ENCODE data around the gene LMBRD1. TPM values are rescaled to one million over a fixed set of nuclear protein-coding genes. Genes with fewer than 3 reads are reported as not detected.
"Not testable (repeated sequence)": the region's sequence is repeated elsewhere in the genome, so short reads cannot be mapped to it uniquely, and the experiment has no call there.

The LMBRD1 gene
- polyA plus RNA-seq, 1 donor (not counting 4 experiments of a cell fraction or from before 2014, with no cell fraction given): 30.1 TPM

DNA sequence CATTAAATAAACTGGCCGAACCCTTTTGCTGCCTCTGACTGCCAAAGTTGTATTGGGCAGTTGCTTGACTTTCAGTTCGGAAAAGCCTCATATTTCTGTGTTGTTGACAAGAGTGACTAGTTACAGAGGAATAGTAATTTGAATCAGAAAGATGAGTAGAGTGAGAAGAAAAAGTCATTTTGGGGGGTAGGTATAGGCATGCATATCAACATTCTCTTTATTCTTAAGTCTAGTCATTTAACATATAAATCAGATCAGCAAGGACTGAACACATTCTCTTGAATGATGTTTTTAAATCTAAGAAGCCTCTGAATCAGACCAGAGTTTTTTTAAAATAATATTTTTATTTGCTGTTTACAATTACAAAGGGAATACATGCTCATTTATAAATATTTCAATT, 4.9 kb upstream of the LMBRD1 start:
- H3K27me3 ChIP-seq (ENCODE audit: control insufficient read depth, extremely low read depth, insufficient read depth, low read length): no peaks in the 10 kb centered on the region
- H4K20me1 ChIP-seq (ENCODE audit: control insufficient read depth, extremely low read depth, insufficient read depth, low read length): no peaks in the 10 kb centered on the region
- H3K9ac ChIP-seq (ENCODE audit: control insufficient read depth, extremely low read depth, insufficient read depth, low read length): no peak overlapping the region
- H3K4me1 ChIP-seq (ENCODE audit: control insufficient read depth, extremely low read depth, insufficient read depth, low read length): peaks cover 4% of the 10 kb centered on the region
- no peaks in the 10 kb centered on the region for H3K9me1 ChIP-seq (ENCODE audit: control insufficient read depth, extremely low read depth, insufficient read depth, low read length)
- no peak overlapping the region for H3K4me2 ChIP-seq (ENCODE audit: control insufficient read depth, extremely low read depth, insufficient read depth, low read depth, low read length)
- H3K9me3 ChIP-seq (ENCODE audit: control insufficient read depth, low read depth, low read length): no peaks in the 10 kb centered on the region
- DNase-seq (ENCODE audit: low read depth, low spot score) (no peak), FAIRE-seq (no peak)
- H3K4me3 ChIP-seq (ENCODE audit: control insufficient read depth in 2 of 3, extremely low read depth in 1 of 3, insufficient read depth in 2 of 3, low read depth in 1 of 3, low read length in 3 of 3): no peak overlapping the region
- dilution Hi-C loops (cut with MboI; ENCODE audit: extremely low pct_ligation_motif_present, low sequenced_read_pairs): no loop called here
- H3K27ac ChIP-seq (ENCODE audit: control insufficient read depth, insufficient read depth, low read length): no peak overlapping the region
- H2AFZ ChIP-seq (ENCODE audit: control insufficient read depth, low read length): no peak overlapping the region
- TF ChIP-seq, protein P1, sequence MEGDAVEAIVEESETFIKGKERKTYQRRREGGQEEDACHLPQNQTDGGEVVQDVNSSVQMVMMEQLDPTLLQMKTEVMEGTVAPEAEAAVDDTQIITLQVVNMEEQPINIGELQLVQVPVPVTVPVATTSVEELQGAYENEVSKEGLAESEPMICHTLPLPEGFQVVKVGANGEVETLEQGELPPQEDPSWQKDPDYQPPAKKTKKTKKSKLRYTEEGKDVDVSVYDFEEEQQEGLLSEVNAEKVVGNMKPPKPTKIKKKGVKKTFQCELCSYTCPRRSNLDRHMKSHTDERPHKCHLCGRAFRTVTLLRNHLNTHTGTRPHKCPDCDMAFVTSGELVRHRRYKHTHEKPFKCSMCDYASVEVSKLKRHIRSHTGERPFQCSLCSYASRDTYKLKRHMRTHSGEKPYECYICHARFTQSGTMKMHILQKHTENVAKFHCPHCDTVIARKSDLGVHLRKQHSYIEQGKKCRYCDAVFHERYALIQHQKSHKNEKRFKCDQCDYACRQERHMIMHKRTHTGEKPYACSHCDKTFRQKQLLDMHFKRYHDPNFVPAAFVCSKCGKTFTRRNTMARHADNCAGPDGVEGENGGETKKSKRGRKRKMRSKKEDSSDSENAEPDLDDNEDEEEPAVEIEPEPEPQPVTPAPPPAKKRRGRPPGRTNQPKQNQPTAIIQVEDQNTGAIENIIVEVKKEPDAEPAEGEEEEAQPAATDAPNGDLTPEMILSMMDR (optimal IDR thresholded peaks at IDR 0.05 in 1 of 3, IDR thresholded peaks at IDR 0.05 in 1 of 3, conservative IDR thresholded peaks at IDR 0.05 in 1 of 3; ENCODE audit: extremely low read depth in 1 of 3, insufficient read depth in 2 of 3, low read length in 3 of 3): no peak
- TF ChIP-seq EZH2 (IDR thresholded peaks at IDR 0.05; ENCODE audit: low read length): no peak
- H3K79me2 ChIP-seq (ENCODE audit: control insufficient read depth, insufficient read depth, low read length): no peaks in the 10 kb centered on the region
- no peaks in the 10 kb centered on the region for H3K36me3 ChIP-seq (ENCODE audit: control insufficient read depth in 2 of 2, extremely low read depth in 1 of 2, insufficient read depth in 2 of 2, low read length in 2 of 2)

DNA sequence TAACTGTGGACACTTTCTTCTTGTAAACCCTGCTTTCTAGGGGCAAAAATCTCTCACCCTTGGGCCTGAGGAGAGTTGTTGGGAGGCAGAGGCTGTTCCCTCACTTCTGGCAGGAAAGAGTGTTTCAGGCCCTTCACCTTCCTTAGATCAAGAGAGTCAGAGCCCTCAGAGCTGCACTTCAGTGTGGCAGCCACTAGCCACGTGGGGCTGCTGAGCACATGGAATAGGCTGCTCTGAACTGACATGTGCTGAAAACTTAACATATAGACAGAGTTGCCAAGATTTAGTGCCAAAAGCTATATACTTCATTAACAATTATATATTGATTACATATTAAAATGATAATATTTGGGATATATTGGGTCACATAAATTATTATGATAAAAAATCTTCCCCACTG, 4.4 kb upstream of the LMBRD1 start:
- Histone ChIP-seq H4K20me1 (ENCODE audit: control insufficient read depth, extremely low read depth, insufficient read depth, low read length) (no peaks in the 10 kb centered on the region), H3K9me3 (ENCODE audit: control insufficient read depth, low read depth, low read length) (no peaks in the 10 kb centered on the region), H3K27ac (ENCODE audit: control insufficient read depth, insufficient read depth, low read length) (no peak overlapping the region), H3K79me2 (ENCODE audit: control insufficient read depth, insufficient read depth, low read length) (no peaks in the 10 kb centered on the region), H2AFZ (ENCODE audit: control insufficient read depth, low read length) (no peak overlapping the region), H3K36me3 (ENCODE audit: control insufficient read depth in 2 of 2, extremely low read depth in 1 of 2, insufficient read depth in 2 of 2, low read length in 2 of 2) (no peaks in the 10 kb centered on the region), H3K4me1 (ENCODE audit: control insufficient read depth, extremely low read depth, insufficient read depth, low read length) (peaks cover 4% of the 10 kb centered on the region), H3K9ac (ENCODE audit: control insufficient read depth, extremely low read depth, insufficient read depth, low read length) (no peak overlapping the region), H3K9me1 (ENCODE audit: control insufficient read depth, extremely low read depth, insufficient read depth, low read length) (no peaks in the 10 kb centered on the region), H3K4me3 (ENCODE audit: control insufficient read depth in 2 of 3, extremely low read depth in 1 of 3, insufficient read depth in 2 of 3, low read depth in 1 of 3, low read length in 3 of 3) (no peak overlapping the region), H3K27me3 (ENCODE audit: control insufficient read depth, extremely low read depth, insufficient read depth, low read length) (no peaks in the 10 kb centered on the region), H3K4me2 (ENCODE audit: control insufficient read depth, extremely low read depth, insufficient read depth, low read depth, low read length) (no peak overlapping the region)
- dilution Hi-C loops (cut with MboI; ENCODE audit: extremely low pct_ligation_motif_present, low sequenced_read_pairs): no loop called here
- DNase-seq (ENCODE audit: low read depth, low spot score) (no peak), FAIRE-seq (no peak)
- TF ChIP-seq, protein P1 (optimal IDR thresholded peaks at IDR 0.05 in 1 of 3, IDR thresholded peaks at IDR 0.05 in 1 of 3, conservative IDR thresholded peaks at IDR 0.05 in 1 of 3; ENCODE audit: extremely low read depth in 1 of 3, insufficient read depth in 2 of 3, low read length in 3 of 3): no peak
- TF ChIP-seq EZH2 (IDR thresholded peaks at IDR 0.05; ENCODE audit: low read length): no peak

DNA sequence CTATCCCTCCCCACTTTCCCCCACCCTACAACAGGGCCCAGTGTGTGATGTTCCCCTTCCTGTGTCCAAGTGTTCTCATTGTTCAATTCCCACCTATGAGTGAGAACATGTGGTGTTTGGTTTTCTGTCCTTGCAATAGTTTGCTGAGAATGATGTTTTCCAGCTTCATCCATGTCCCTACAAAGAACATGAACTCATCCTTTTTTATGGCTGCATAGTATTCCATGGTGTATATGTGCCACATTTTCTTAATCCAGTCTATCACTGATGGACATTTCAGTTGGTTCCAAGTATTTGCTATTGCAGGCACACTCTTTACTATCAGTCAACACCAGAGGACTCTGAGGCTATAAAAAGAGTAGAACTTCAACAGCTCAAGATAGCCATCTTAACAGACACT, 2.0 kb upstream of the LMBRD1 start:
- H3K9me3 ChIP-seq (ENCODE audit: control insufficient read depth, low read depth, low read length); H3K4me1 ChIP-seq (ENCODE audit: control insufficient read depth, extremely low read depth, insufficient read depth, low read length); H2AFZ ChIP-seq (ENCODE audit: control insufficient read depth, low read length); H3K9me1 ChIP-seq (ENCODE audit: control insufficient read depth, extremely low read depth, insufficient read depth, low read length); H3K36me3 ChIP-seq (ENCODE audit: control insufficient read depth in 2 of 2, extremely low read depth in 1 of 2, insufficient read depth in 2 of 2, low read length in 2 of 2); H3K4me2 ChIP-seq (ENCODE audit: control insufficient read depth, extremely low read depth, insufficient read depth, low read depth, low read length); H3K79me2 ChIP-seq (ENCODE audit: control insufficient read depth, insufficient read depth, low read length); H3K9ac ChIP-seq (ENCODE audit: control insufficient read depth, extremely low read depth, insufficient read depth, low read length); H3K27me3 ChIP-seq (ENCODE audit: control insufficient read depth, extremely low read depth, insufficient read depth, low read length); H4K20me1 ChIP-seq (ENCODE audit: control insufficient read depth, extremely low read depth, insufficient read depth, low read length); dilution Hi-C loops (cut with MboI; ENCODE audit: extremely low pct_ligation_motif_present, low sequenced_read_pairs); DNase-seq (ENCODE audit: low read depth, low spot score); H3K27ac ChIP-seq (ENCODE audit: control insufficient read depth, insufficient read depth, low read length); FAIRE-seq; H3K4me3 ChIP-seq (ENCODE audit: control insufficient read depth in 2 of 3, extremely low read depth in 1 of 3, insufficient read depth in 2 of 3, low read depth in 1 of 3, low read length in 3 of 3): not testable (repeated sequence)
